ENCODE results near the gene ERBB4. TPM values are rescaled to one million over a fixed set of nuclear protein-coding genes. Genes with fewer than 3 reads are reported as not detected.

Gene ERBB4
- total RNA-seq, 4 donors from 2014 or later = 1.6 to 5.7 (median 3.5) TPM

DNA sequence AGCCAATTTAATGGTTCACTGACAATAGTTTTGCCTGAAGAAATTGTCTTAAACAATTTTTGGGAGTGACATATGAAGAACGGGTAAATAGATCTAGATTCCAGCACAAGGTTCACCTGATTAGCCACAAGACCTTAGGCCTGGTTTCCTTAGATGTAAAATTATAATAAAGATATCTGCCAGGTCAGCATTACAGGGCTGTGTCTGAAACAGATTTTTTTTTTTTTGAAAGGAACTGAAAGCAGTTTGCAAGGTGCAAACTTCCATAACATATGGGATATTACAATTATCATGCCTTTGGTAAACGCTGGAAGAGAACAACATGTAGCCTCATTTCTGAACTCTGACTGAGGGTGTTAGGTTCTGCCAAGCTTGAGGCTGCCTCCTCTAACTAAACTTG, 599.4 kb downstream of the ERBB4 start:
- no peak for TF ChIP-seq POLR2A (IDR thresholded peaks at IDR 0.05)
- TF ChIP-seq, protein P1, sequence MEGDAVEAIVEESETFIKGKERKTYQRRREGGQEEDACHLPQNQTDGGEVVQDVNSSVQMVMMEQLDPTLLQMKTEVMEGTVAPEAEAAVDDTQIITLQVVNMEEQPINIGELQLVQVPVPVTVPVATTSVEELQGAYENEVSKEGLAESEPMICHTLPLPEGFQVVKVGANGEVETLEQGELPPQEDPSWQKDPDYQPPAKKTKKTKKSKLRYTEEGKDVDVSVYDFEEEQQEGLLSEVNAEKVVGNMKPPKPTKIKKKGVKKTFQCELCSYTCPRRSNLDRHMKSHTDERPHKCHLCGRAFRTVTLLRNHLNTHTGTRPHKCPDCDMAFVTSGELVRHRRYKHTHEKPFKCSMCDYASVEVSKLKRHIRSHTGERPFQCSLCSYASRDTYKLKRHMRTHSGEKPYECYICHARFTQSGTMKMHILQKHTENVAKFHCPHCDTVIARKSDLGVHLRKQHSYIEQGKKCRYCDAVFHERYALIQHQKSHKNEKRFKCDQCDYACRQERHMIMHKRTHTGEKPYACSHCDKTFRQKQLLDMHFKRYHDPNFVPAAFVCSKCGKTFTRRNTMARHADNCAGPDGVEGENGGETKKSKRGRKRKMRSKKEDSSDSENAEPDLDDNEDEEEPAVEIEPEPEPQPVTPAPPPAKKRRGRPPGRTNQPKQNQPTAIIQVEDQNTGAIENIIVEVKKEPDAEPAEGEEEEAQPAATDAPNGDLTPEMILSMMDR (IDR thresholded peaks at IDR 0.05 in 4 of 5, conservative IDR thresholded peaks at IDR 0.05 in 1 of 5) = no peak

DNA sequence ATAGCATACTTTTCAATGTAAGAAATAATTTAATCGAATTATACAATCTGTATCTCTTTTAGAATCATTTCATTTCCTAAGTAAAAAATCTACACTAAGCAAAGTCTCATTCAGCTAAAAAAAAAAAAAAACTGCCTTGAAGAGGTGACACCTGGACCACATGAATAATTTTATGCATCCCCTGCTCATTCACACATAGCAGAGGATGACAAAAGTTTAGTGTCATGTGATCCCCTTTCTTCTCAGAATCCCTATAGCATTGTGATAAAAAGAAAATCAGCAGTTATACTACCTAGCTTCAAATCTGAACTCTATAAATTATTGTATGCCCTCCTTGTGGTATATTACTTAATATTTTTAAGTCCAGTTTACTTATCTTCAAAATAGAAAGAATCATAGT, 603.8 kb downstream of the ERBB4 start:
- no peak for ATAC-seq
- DNase-seq = no peak
- Histone ChIP-seq H3K9me3 (no peaks in the 10 kb centered on the region), H3K4me3 (no peak overlapping the region), H3K27ac (no peak overlapping the region), H3K27me3 (no peaks in the 10 kb centered on the region), H3K36me3 (no peaks in the 10 kb centered on the region), H3K4me1 (peaks cover 14 to 15% of the 10 kb centered on the region in 2 donors)
- no peak for TF ChIP-seq POLR2A (IDR thresholded peaks at IDR 0.05)
- TF ChIP-seq, protein P1 (IDR thresholded peaks at IDR 0.05 in 4 of 5, conservative IDR thresholded peaks at IDR 0.05 in 1 of 5) = no peak
- in situ Hi-C loops (cut with MboI; ENCODE audit: low sequenced_read_pairs in 4 of 4) (no loop called here), intact Hi-C loops (cut with DNase I; ENCODE audit: low total_unique reads) (no loop called here)

More for the DNA sequence above, 599.4 kb downstream of the ERBB4 start:
- Histone ChIP-seq H3K36me3 (no peaks in the 10 kb centered on the region), H3K9me3 (no peaks in the 10 kb centered on the region), H3K27me3 (no peaks in the 10 kb centered on the region), H3K4me3 (no peak overlapping the region), H3K27ac (no peak overlapping the region), H3K4me1 (peaks cover 12 to 25% of the 10 kb centered on the region in 2 donors)
- DNase-seq (no peak), ATAC-seq (no peak)
- in situ Hi-C loops (cut with MboI; ENCODE audit: low sequenced_read_pairs in 4 of 4) (no loop called here), intact Hi-C loops (cut with DNase I; ENCODE audit: low total_unique reads) (no loop called here)

DNA sequence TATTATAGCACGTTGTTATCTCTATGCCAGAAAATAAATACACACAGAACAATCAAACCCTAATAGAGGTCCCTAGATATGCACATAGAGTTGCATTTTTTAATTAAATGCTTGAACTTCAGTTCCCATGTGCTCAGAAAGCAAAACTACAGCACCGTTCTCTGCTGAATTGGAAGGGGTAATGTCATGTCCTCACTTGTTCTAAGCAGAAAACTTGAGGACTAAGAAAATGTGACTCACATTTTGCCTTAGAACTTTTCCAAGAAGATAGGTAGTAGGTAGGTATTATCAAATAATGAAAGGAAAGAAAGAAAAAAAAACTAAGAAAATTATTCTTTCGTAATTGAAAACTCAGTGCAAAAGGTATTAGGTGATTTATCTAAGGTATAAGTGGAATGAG, 607.3 kb downstream of the ERBB4 start:
- Histone ChIP-seq H3K27ac (peak overlapping the region in 1 of 4 donors; percentile 0), H3K27me3 (no peaks in the 10 kb centered on the region), H3K9me3 (no peaks in the 10 kb centered on the region), H3K4me1 (peaks cover 14 to 15% of the 10 kb centered on the region in 2 donors), H3K36me3 (no peaks in the 10 kb centered on the region), H3K4me3 (peak overlapping the region in 2 of 4 donors; percentile 3 to 14)
- intact Hi-C loops (cut with DNase I; ENCODE audit: low total_unique reads) = no loop called here
- TF ChIP-seq, protein P1 (IDR thresholded peaks at IDR 0.05 in 4 of 5, conservative IDR thresholded peaks at IDR 0.05 in 1 of 5) = no peak
- no peak for TF ChIP-seq POLR2A (IDR thresholded peaks at IDR 0.05)
- in situ Hi-C loops (cut with MboI; ENCODE audit: low sequenced_read_pairs in 4 of 4) = no loop called here
- no peak for DNase-seq
- no peak for ATAC-seq

DNA sequence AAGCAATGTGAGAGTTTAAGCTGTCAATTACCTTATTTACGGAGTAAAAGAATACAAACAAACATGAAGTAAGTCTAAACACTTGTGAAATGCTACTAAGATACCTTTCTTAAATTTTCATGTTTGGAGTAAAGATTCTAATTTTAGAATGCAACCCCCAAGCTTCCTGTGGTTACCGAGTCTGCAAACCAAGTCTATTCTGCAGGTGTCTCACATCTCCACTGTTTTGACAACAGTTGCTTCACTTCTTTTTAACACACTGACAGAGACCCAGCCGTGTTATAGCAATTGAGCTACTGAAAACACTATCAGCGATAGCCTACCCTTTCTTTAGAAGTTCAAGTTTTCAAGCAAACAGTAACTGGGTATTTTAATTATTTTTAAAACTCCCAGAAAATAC, 608.3 kb downstream of the ERBB4 start:
- Histone ChIP-seq H3K27ac (peak overlapping the region in 1 of 4 donors; percentile 0), H3K9me3 (no peaks in the 10 kb centered on the region), H3K36me3 (no peaks in the 10 kb centered on the region), H3K4me3 (peak overlapping the region in 3 of 4 donors; percentile 3 to 12 (median 8)), H3K4me1 (peaks cover 14 to 15% of the 10 kb centered on the region in 2 donors), H3K27me3 (no peaks in the 10 kb centered on the region)
- TF ChIP-seq, protein P1 (IDR thresholded peaks at IDR 0.05 in 4 of 5, conservative IDR thresholded peaks at IDR 0.05 in 1 of 5) = no peak
- TF ChIP-seq POLR2A (IDR thresholded peaks at IDR 0.05) = no peak
- intact Hi-C loops (cut with DNase I; ENCODE audit: low total_unique reads) (no loop called here), in situ Hi-C loops (cut with MboI; ENCODE audit: low sequenced_read_pairs in 4 of 4) (no loop called here)
- DNase-seq (no peak), ATAC-seq (peak in 1 of 2 donors; percentile 62)

DNA sequence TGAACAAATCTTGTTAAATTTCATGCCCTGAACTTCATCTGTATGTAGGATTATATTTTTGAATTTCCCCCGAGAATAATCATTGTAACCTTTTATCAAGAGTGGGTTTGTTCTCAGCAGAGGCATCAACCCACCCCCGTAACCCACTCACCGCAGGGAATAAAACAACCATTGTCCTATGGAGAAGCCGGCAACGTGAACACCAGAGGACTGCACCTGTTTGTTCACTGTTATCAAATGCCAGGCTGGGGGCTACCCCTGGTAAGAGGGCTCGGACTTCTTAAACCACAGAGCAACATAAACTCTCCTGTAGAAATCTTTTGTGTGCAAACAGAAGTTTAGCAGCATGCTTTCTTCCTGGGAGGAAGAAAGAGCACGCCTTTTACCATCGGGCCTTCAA, 610.4 kb downstream of the ERBB4 start:
- H3K4me3 ChIP-seq = no peak overlapping the region
- DNase-seq (no peak), ATAC-seq (no peak)
- H3K9me3 ChIP-seq = no peaks in the 10 kb centered on the region
- no peaks in the 10 kb centered on the region for H3K27me3 ChIP-seq
- no peak overlapping the region for H3K27ac ChIP-seq
- no peaks in the 10 kb centered on the region for H3K36me3 ChIP-seq
- in situ Hi-C loops (cut with MboI; ENCODE audit: low sequenced_read_pairs in 4 of 4) = no loop called here
- intact Hi-C loops (cut with DNase I; ENCODE audit: low total_unique reads) = no loop called here
- H3K4me1 ChIP-seq = peaks cover 14 to 15% of the 10 kb centered on the region in 2 donors
- TF ChIP-seq, protein P1 (IDR thresholded peaks at IDR 0.05 in 4 of 5, conservative IDR thresholded peaks at IDR 0.05 in 1 of 5) = no peak

All from gastrocnemius medialis (tissue), 4 donors.